ENCODE measurements around the gene EHF. TPM values are rescaled to one million over a fixed set of nuclear protein-coding genes. Genes with fewer than 3 reads are reported as not detected.

The EHF gene
- total and polyA plus RNA-seq, 9 of the 15 experiments (the other 6 are each of a cell fraction or from before 2014, with no cell fraction given) = 0.04 to 0.54 (median 0.37) TPM

- TF ChIP-seq, protein P1, sequence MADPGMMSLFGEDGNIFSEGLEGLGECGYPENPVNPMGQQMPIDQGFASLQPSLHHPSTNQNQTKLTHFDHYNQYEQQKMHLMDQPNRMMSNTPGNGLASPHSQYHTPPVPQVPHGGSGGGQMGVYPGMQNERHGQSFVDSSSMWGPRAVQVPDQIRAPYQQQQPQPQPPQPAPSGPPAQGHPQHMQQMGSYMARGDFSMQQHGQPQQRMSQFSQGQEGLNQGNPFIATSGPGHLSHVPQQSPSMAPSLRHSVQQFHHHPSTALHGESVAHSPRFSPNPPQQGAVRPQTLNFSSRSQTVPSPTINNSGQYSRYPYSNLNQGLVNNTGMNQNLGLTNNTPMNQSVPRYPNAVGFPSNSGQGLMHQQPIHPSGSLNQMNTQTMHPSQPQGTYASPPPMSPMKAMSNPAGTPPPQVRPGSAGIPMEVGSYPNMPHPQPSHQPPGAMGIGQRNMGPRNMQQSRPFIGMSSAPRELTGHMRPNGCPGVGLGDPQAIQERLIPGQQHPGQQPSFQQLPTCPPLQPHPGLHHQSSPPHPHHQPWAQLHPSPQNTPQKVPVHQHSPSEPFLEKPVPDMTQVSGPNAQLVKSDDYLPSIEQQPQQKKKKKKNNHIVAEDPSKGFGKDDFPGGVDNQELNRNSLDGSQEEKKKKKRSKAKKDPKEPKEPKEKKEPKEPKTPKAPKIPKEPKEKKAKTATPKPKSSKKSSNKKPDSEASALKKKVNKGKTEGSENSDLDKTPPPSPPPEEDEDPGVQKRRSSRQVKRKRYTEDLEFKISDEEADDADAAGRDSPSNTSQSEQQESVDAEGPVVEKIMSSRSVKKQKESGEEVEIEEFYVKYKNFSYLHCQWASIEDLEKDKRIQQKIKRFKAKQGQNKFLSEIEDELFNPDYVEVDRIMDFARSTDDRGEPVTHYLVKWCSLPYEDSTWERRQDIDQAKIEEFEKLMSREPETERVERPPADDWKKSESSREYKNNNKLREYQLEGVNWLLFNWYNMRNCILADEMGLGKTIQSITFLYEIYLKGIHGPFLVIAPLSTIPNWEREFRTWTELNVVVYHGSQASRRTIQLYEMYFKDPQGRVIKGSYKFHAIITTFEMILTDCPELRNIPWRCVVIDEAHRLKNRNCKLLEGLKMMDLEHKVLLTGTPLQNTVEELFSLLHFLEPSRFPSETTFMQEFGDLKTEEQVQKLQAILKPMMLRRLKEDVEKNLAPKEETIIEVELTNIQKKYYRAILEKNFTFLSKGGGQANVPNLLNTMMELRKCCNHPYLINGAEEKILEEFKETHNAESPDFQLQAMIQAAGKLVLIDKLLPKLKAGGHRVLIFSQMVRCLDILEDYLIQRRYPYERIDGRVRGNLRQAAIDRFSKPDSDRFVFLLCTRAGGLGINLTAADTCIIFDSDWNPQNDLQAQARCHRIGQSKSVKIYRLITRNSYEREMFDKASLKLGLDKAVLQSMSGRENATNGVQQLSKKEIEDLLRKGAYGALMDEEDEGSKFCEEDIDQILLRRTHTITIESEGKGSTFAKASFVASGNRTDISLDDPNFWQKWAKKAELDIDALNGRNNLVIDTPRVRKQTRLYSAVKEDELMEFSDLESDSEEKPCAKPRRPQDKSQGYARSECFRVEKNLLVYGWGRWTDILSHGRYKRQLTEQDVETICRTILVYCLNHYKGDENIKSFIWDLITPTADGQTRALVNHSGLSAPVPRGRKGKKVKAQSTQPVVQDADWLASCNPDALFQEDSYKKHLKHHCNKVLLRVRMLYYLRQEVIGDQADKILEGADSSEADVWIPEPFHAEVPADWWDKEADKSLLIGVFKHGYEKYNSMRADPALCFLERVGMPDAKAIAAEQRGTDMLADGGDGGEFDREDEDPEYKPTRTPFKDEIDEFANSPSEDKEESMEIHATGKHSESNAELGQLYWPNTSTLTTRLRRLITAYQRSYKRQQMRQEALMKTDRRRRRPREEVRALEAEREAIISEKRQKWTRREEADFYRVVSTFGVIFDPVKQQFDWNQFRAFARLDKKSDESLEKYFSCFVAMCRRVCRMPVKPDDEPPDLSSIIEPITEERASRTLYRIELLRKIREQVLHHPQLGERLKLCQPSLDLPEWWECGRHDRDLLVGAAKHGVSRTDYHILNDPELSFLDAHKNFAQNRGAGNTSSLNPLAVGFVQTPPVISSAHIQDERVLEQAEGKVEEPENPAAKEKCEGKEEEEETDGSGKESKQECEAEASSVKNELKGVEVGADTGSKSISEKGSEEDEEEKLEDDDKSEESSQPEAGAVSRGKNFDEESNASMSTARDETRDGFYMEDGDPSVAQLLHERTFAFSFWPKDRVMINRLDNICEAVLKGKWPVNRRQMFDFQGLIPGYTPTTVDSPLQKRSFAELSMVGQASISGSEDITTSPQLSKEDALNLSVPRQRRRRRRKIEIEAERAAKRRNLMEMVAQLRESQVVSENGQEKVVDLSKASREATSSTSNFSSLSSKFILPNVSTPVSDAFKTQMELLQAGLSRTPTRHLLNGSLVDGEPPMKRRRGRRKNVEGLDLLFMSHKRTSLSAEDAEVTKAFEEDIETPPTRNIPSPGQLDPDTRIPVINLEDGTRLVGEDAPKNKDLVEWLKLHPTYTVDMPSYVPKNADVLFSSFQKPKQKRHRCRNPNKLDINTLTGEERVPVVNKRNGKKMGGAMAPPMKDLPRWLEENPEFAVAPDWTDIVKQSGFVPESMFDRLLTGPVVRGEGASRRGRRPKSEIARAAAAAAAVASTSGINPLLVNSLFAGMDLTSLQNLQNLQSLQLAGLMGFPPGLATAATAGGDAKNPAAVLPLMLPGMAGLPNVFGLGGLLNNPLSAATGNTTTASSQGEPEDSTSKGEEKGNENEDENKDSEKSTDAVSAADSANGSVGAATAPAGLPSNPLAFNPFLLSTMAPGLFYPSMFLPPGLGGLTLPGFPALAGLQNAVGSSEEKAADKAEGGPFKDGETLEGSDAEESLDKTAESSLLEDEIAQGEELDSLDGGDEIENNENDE (IDR thresholded peaks at IDR 0.05; ENCODE audit: low read depth, low read length) = no peak
- no peak for TF ChIP-seq BMI1 (IDR thresholded peaks at IDR 0.05; ENCODE audit: low read length)
- no peak for TF ChIP-seq PREB (CRISPR knock-in tag; IDR thresholded peaks at IDR 0.05)
- no peak for TF ChIP-seq DNMT1 (IDR thresholded peaks at IDR 0.05)
- TF ChIP-seq, protein P2, sequence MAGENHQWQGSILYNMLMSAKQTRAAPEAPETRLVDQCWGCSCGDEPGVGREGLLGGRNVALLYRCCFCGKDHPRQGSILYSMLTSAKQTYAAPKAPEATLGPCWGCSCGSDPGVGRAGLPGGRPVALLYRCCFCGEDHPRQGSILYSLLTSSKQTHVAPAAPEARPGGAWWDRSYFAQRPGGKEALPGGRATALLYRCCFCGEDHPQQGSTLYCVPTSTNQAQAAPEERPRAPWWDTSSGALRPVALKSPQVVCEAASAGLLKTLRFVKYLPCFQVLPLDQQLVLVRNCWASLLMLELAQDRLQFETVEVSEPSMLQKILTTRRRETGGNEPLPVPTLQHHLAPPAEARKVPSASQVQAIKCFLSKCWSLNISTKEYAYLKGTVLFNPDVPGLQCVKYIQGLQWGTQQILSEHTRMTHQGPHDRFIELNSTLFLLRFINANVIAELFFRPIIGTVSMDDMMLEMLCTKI (IDR thresholded peaks at IDR 0.05; ENCODE audit: partially characterized antibody) = no peak
- TF ChIP-seq STAT5B (CRISPR knock-in tag; IDR thresholded peaks at IDR 0.05) = no peak
- no peak for TF ChIP-seq CHCHD3 (CRISPR knock-in tag; IDR thresholded peaks at IDR 0.05)
- no peak for TF ChIP-seq NFIC (IDR thresholded peaks at IDR 0.05)
Measured at GRCh38 chr11:34653851-34654482, 33.1 kb downstream of the EHF start (continued).

All from K562 (cell line).